Testis (tissue), 2 donors: ENCODE results near the gene VAV2.

ENCODE experiments used
- POLR2A ChIP-seq: fragments of 450-650 bp; IDR thresholded peaks from one replicate; pipeline ENCODE4 v1.6.1; 2017; ENCODE audit warnings: antibody characterized with exemption, mild to moderate bottlenecking, moderate library complexity
- TF ChIP-seq, protein P1 (sequence below), 3 experiments: fragments of 450-650 bp in 2 of 3; fragments of 200-600 bp in 1 of 3; sonication (generic) in 1 of 3; IDR thresholded peaks; one replicate each; pipeline ENCODE4 v1.5.1; 2016 to 2019; ENCODE audit warnings: antibody characterized with exemption in 3 of 3, mild to moderate bottlenecking in 2 of 3, moderate library complexity in 1 of 3

DNA sequence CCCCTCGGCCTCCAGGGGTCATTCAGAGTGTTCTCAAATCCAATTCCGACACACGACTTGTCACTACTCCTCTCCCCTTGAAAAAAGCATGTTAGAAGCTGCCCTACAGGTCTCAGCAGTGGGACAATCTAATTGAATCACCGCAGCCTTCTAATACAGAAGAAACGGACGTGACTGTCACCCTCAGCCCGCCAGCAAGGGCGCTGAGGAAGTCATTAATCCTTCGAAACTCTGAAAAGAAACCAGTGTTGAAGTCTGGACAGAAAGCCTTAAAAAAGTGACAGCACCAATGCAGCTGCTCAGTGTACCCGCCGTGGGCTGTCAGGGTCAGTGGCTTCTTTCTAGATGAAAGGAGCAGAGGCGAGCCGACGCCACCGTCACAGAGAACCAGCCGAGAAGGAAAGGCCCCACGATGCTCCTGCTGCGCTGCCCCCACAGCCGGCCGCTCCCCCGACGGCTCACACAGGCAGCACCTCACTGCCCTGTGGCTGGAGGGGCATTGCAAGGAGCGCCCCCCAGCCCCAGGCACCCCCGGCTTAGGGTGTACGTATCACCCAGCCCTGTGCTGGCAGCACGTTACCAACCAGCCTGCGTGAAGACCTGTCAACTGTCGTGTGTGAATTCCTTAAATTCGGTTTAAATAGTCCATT lies 38.8 kb upstream of the VAV2 start:
- TF ChIP-seq, protein P1, sequence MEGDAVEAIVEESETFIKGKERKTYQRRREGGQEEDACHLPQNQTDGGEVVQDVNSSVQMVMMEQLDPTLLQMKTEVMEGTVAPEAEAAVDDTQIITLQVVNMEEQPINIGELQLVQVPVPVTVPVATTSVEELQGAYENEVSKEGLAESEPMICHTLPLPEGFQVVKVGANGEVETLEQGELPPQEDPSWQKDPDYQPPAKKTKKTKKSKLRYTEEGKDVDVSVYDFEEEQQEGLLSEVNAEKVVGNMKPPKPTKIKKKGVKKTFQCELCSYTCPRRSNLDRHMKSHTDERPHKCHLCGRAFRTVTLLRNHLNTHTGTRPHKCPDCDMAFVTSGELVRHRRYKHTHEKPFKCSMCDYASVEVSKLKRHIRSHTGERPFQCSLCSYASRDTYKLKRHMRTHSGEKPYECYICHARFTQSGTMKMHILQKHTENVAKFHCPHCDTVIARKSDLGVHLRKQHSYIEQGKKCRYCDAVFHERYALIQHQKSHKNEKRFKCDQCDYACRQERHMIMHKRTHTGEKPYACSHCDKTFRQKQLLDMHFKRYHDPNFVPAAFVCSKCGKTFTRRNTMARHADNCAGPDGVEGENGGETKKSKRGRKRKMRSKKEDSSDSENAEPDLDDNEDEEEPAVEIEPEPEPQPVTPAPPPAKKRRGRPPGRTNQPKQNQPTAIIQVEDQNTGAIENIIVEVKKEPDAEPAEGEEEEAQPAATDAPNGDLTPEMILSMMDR (IDR thresholded peaks at IDR 0.05) = no peak
- TF ChIP-seq POLR2A = no peak
